ENCODE measurements around the gene LMAN2.
A peak's percentile ranks its signal among the peaks of the same experiment; 100 is the strongest.
"Not testable (repeated sequence)": the region's sequence is repeated elsewhere in the genome, so short reads cannot be mapped to it uniquely, and the experiment has no call there.

Gene LMAN2

GRCh38 chr5:177362292-177362609 is 10.8 kb upstream of the LMAN2 start:
- Histone ChIP-seq H2AFZ (ENCODE audit: low read length) (no peak overlapping the region), H3K4me2 (ENCODE audit: low read depth, low read length, poor library complexity, severe bottlenecking) (peak overlapping the region; percentile 64), H3K79me2 (ENCODE audit: insufficient read depth, low read length) (peaks cover 27% of the 10 kb centered on the region; the same call in 1 of the 2 replicates), H3K27me3 (ENCODE audit: insufficient read depth, low read length, poor library complexity, severe bottlenecking) (no peaks in the 10 kb centered on the region), H3F3A (ENCODE audit: low read depth) (no peaks in the 10 kb centered on the region), H4K20me1 (ENCODE audit: insufficient read depth, low read length, poor library complexity, severe bottlenecking) (no peaks in the 10 kb centered on the region), H3K4me1 (ENCODE audit: insufficient read depth, low read length, poor library complexity, severe bottlenecking) (peaks cover 18% of the 10 kb centered on the region), H3K9me2 (replicated peaks; ENCODE audit: low read depth, low read length) (no peaks in the 10 kb centered on the region), H3K36me3 (ENCODE audit: insufficient read depth, low read length) (no peaks in the 10 kb centered on the region), H3K9me3 (ENCODE audit: insufficient read depth, low read depth, low read length) (no peaks in the 10 kb centered on the region), H3K4me3 (ENCODE audit: low read length, poor library complexity, severe bottlenecking) (peak overlapping the region; percentile 55), H3K9ac (ENCODE audit: low read depth, low read length, poor library complexity, severe bottlenecking) (no peak overlapping the region)
- TF ChIP-seq EZH2phosphoT487 (IDR thresholded peaks at IDR 0.05; ENCODE audit: borderline replicate concordance), result no peak
- TF ChIP-seq, protein P1, sequence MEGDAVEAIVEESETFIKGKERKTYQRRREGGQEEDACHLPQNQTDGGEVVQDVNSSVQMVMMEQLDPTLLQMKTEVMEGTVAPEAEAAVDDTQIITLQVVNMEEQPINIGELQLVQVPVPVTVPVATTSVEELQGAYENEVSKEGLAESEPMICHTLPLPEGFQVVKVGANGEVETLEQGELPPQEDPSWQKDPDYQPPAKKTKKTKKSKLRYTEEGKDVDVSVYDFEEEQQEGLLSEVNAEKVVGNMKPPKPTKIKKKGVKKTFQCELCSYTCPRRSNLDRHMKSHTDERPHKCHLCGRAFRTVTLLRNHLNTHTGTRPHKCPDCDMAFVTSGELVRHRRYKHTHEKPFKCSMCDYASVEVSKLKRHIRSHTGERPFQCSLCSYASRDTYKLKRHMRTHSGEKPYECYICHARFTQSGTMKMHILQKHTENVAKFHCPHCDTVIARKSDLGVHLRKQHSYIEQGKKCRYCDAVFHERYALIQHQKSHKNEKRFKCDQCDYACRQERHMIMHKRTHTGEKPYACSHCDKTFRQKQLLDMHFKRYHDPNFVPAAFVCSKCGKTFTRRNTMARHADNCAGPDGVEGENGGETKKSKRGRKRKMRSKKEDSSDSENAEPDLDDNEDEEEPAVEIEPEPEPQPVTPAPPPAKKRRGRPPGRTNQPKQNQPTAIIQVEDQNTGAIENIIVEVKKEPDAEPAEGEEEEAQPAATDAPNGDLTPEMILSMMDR (conservative IDR thresholded peaks at IDR 0.05; ENCODE audit: low read length), result no peak

- peaks cover 24% of the 10 kb centered on the region for H3K4me1 ChIP-seq (ENCODE audit: insufficient read depth, low read length, poor library complexity, severe bottlenecking)
Measured at GRCh38 chr5:177361418-177362291, 10.2 kb upstream of the LMAN2 start.

DNA sequence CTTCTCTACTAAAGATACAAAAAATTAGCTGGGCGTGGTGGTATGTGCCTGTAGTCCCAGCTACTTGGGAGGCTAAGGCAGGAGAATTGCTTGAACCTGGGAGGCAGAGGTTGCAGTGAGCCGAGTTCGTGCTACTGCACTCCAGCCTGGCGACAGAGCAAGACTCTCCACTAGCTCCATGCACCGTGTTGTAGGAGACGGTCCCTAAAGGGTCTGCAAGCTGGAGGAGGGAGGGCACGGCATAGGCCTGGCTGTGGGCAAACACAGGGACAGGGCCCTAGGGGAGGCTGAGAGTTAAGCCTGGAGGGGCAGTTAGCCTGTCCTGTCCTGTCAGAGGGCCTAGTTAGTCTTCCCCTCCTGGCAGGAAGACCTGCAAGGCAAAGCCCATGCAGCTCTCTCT is 9.3 kb upstream of the LMAN2 start:
- peaks cover 30% of the 10 kb centered on the region for H3K4me1 ChIP-seq (ENCODE audit: insufficient read depth, low read length, poor library complexity, severe bottlenecking)
- H2AFZ ChIP-seq (ENCODE audit: low read length); H3K36me3 ChIP-seq (ENCODE audit: insufficient read depth, low read length); H3K9me3 ChIP-seq (ENCODE audit: insufficient read depth, low read depth, low read length); H3K9me2 ChIP-seq (replicated peaks; ENCODE audit: low read depth, low read length); H4K20me1 ChIP-seq (ENCODE audit: insufficient read depth, low read length, poor library complexity, severe bottlenecking); H3F3A ChIP-seq (ENCODE audit: low read depth); H3K4me3 ChIP-seq (ENCODE audit: low read length, poor library complexity, severe bottlenecking); H3K9ac ChIP-seq (ENCODE audit: low read depth, low read length, poor library complexity, severe bottlenecking); H3K4me2 ChIP-seq (ENCODE audit: low read depth, low read length, poor library complexity, severe bottlenecking); H3K27me3 ChIP-seq (ENCODE audit: insufficient read depth, low read length, poor library complexity, severe bottlenecking): not testable (repeated sequence)
- H3K79me2 ChIP-seq (ENCODE audit: insufficient read depth, low read length), result peaks cover 27% of the 10 kb centered on the region; the same call in 1 of the 2 replicates

More at GRCh38 chr5:177361418-177362291, 10.2 kb upstream of the LMAN2 start:
- H3K9me2 ChIP-seq (replicated peaks; ENCODE audit: low read depth, low read length), result no peaks in the 10 kb centered on the region
- no peak overlapping the region for H2AFZ ChIP-seq (ENCODE audit: low read length)
- H3K36me3 ChIP-seq (ENCODE audit: insufficient read depth, low read length), result no peaks in the 10 kb centered on the region
- H3K4me2 ChIP-seq (ENCODE audit: low read depth, low read length, poor library complexity, severe bottlenecking), result peak overlapping the region; percentile 64
- no peak overlapping the region for H3K9ac ChIP-seq (ENCODE audit: low read depth, low read length, poor library complexity, severe bottlenecking)
- H3K4me3 ChIP-seq (ENCODE audit: low read length, poor library complexity, severe bottlenecking), result no peak overlapping the region
- TF ChIP-seq, protein P1 (conservative IDR thresholded peaks at IDR 0.05; ENCODE audit: low read length), result no peak
- no peak for TF ChIP-seq EZH2phosphoT487 (IDR thresholded peaks at IDR 0.05; ENCODE audit: borderline replicate concordance)
- peaks cover 27% of the 10 kb centered on the region; the same call in 1 of the 2 replicates for H3K79me2 ChIP-seq (ENCODE audit: insufficient read depth, low read length)
- H3F3A ChIP-seq (ENCODE audit: low read depth), result no peaks in the 10 kb centered on the region
- no peaks in the 10 kb centered on the region for H4K20me1 ChIP-seq (ENCODE audit: insufficient read depth, low read length, poor library complexity, severe bottlenecking)
- no peaks in the 10 kb centered on the region for H3K27me3 ChIP-seq (ENCODE audit: insufficient read depth, low read length, poor library complexity, severe bottlenecking)
- no peaks in the 10 kb centered on the region for H3K9me3 ChIP-seq (ENCODE audit: insufficient read depth, low read depth, low read length)
